Smooth muscle cell (in vitro differentiated cells): ENCODE data around the gene PFKP. TPM values are rescaled to one million over a fixed set of nuclear protein-coding genes. Genes with fewer than 3 reads are reported as not detected.

Experiments used
- DNase-seq: peaks from one replicate; lab custom pipeline; 2025; ENCODE audit not compliant: unreplicated experiment; lab: John Stamatoyannopoulos, UW
- H2AFZ ChIP-seq: fragments of 200-600 bp; sonication (generic); 2 replicates; pipeline ENCODE4 v1.6.0; 2016; ENCODE audit warnings: antibody characterized with exemption, low read depth, mild to moderate bottlenecking
- H3F3A ChIP-seq: fragments of 200-600 bp; sonication (generic); 2 replicates; pipeline ENCODE4 v1.6.0; 2017; ENCODE audit warnings: antibody characterized with exemption, low read depth
- H3K27ac ChIP-seq: fragments of 200-600 bp; sonication (generic); 2 replicates; pipeline ENCODE4 v1.5.1; 2016; ENCODE audit warnings: low read depth, mild to moderate bottlenecking
- H3K27me3 ChIP-seq: fragments of 200-600 bp; sonication (generic); 2 replicates; pipeline ENCODE4 v1.6.1; 2016; ENCODE audit warnings: low read depth, mild to moderate bottlenecking
- H3K36me3 ChIP-seq: fragments of 200-600 bp; sonication (generic); 2 replicates; pipeline ENCODE4 v1.5.1; 2016; ENCODE audit warnings: low read depth
- H3K4me1 ChIP-seq: fragments of 200-600 bp; sonication (generic); 2 replicates; pipeline ENCODE4 v1.5.1; 2016; ENCODE audit warnings: low read depth
- H3K4me2 ChIP-seq: fragments of 200-600 bp; sonication (generic); 2 replicates; pipeline ENCODE4 v1.6.0; 2016; ENCODE audit warnings: mild to moderate bottlenecking
- H3K4me3 ChIP-seq: fragments of 200-600 bp; sonication (generic); 2 replicates; pipeline ENCODE4 v1.5.1; 2016; ENCODE audit warnings: mild to moderate bottlenecking
- H3K79me2 ChIP-seq: fragments of 200-600 bp; sonication (generic); 2 replicates; pipeline ENCODE4 v1.6.0; 2016; ENCODE audit warnings: low read depth, mild to moderate bottlenecking
- H3K9ac ChIP-seq: fragments of 200-600 bp; sonication (generic); 2 replicates; pipeline ENCODE4 v1.6.0; 2016; ENCODE audit warnings: low read depth
- H3K9me3 ChIP-seq: fragments of 200-600 bp; sonication (generic); replicated peaks from 2 replicates; pipeline ENCODE4 v1.5.1; 2016; ENCODE audit warnings: low read depth
- H4K20me1 ChIP-seq: fragments of 200-600 bp; sonication (generic); 2 replicates; pipeline ENCODE4 v1.6.0; 2016; ENCODE audit warnings: low read depth
- CTCF ChIP-seq: fragments of 200-600 bp; sonication (generic); IDR thresholded peaks from 2 replicates; pipeline ENCODE4 v1.5.1; 2017; ENCODE audit warnings: borderline replicate concordance, mild to moderate bottlenecking, antibody characterized with exemption; ENCODE audit not compliant: insufficient read depth, poor library complexity, severe bottlenecking
- WGBS: methylation state at CpG from one replicate; pipeline ENCODE4 v1.1.7; 2016; ENCODE audit warnings: low lambda C conversion rate; 5-methylcytosine and 5-hydroxymethylcytosine counted together
- polyA plus RNA-seq: library from polyadenylated mRNA; unstranded; fragments of >200 nt; fragmentation: Nextera tagmentation; extraction: Ambion mirVana; gene quantifications from 2 replicates; pipeline ENCODE4 v1.2.1, GENCODE V29; 2016
- total RNA-seq: library from RNA; depleted of rRNA; stranded (reverse); fragments of >200 nt; gene quantifications from 2 replicates; pipeline ENCODE4 v1.2.3, GENCODE V29; 2014

Gene PFKP
- total and polyA plus RNA-seq, 2 experiments from 2014 or later = 178 to 203 TPM

GRCh38 chr10:3054183-3054850 lies 13.0 kb upstream of the PFKP start:
- TF ChIP-seq CTCF = no peak
- Histone ChIP-seq H3K4me2 (no peak overlapping the region), H3K79me2 (no peaks in the 10 kb centered on the region)

DNA sequence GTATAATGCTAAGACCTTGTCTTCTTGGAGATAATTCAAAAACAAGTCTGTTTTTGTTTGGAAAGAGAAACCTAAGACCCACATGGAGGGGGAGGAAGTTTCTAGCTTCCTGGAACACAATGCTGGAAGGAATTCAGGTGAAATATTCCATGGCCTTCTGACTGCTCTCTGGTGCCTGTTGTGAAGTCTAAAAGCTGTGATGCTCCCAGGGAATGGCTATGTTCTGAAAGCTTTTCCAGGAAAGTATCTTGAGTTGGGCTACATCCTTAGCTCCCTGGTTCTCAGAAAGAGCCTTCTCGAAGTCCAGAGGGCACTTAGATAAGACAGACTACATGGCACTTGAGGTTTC lies 12.5 kb upstream of the PFKP start:
- Histone ChIP-seq H3K4me1 (peaks cover 4% of the 10 kb centered on the region), H3F3A (no peaks in the 10 kb centered on the region), H3K27ac (no peak overlapping the region), H3K36me3 (no peaks in the 10 kb centered on the region), H3K9ac (no peak overlapping the region), H2AFZ (no peak overlapping the region), H3K79me2 (no peaks in the 10 kb centered on the region), H4K20me1 (no peaks in the 10 kb centered on the region), H3K9me3 (no peaks in the 10 kb centered on the region), H3K4me3 (no peak overlapping the region), H3K27me3 (no peaks in the 10 kb centered on the region), H3K4me2 (no peak overlapping the region)
- WGBS = 48% methylated on average over 1 of the region's 1 CpG
- TF ChIP-seq CTCF = no peak
- no peak for DNase-seq

More at GRCh38 chr10:3054183-3054850, 13.0 kb upstream of the PFKP start:
- H2AFZ ChIP-seq = no peak overlapping the region
- no peaks in the 10 kb centered on the region for H3K27me3 ChIP-seq
- H4K20me1 ChIP-seq = no peaks in the 10 kb centered on the region
- H3K9me3 ChIP-seq = no peaks in the 10 kb centered on the region
- no peak for DNase-seq
- peaks cover 4% of the 10 kb centered on the region for H3K4me1 ChIP-seq
- no peak overlapping the region for H3K9ac ChIP-seq
- H3K36me3 ChIP-seq = no peaks in the 10 kb centered on the region
- no peak overlapping the region for H3K27ac ChIP-seq
- no peaks in the 10 kb centered on the region for H3F3A ChIP-seq
- no peak overlapping the region for H3K4me3 ChIP-seq
- WGBS = 48% methylated on average over 6 of the region's 6 CpGs

- no peaks in the 10 kb centered on the region for H3K79me2 ChIP-seq
- H3K36me3 ChIP-seq = no peaks in the 10 kb centered on the region
- peaks cover 4% of the 10 kb centered on the region for H3K4me1 ChIP-seq
- H3K27ac ChIP-seq = no peak overlapping the region
- no peaks in the 10 kb centered on the region for H3K9me3 ChIP-seq
- no peaks in the 10 kb centered on the region for H3K27me3 ChIP-seq
- no peaks in the 10 kb centered on the region for H4K20me1 ChIP-seq
- H3F3A ChIP-seq = no peaks in the 10 kb centered on the region
- TF ChIP-seq CTCF = no peak
- 43% methylated on average over 5 of the region's 5 CpGs for WGBS
- DNase-seq = no peak
- H3K4me3 ChIP-seq = no peak overlapping the region
- H3K4me2 ChIP-seq = no peak overlapping the region
- H3K9ac ChIP-seq = no peak overlapping the region
- H2AFZ ChIP-seq = no peak overlapping the region
These were observed 10.9 kb upstream of the PFKP start for GRCh38 chr10:3056280-3057037.

DNA sequence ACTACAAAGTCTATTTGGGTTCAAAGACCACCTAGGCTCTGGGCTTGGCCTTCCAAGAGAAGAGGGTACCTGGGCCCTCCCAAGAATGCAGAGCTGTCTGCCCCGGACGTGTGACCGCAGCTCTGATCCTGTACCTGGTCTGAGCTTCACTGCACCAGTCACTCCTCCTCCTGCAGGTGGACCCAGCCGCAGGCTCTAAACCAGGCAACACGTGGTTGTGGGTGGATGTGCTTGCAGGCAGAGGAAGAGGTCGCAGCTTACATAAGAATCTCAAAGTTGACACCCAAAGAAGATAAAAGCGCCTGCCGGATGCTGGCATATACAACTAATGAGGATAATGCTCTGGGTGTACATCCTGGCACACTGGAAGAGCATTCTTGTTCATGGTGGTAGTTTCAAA lies 9.4 kb upstream of the PFKP start:
- no peak for DNase-seq
- WGBS = 91% methylated on average over 8 of the region's 8 CpGs

More for the DNA sequence above, 9.4 kb upstream of the PFKP start:
- H3K9ac ChIP-seq = no peak overlapping the region
- H3F3A ChIP-seq = peaks cover 7% of the 10 kb centered on the region
- H3K27me3 ChIP-seq = no peaks in the 10 kb centered on the region
- H3K4me2 ChIP-seq = no peak overlapping the region
- no peak overlapping the region for H2AFZ ChIP-seq
- H3K36me3 ChIP-seq = no peaks in the 10 kb centered on the region
- peaks cover 4% of the 10 kb centered on the region for H3K4me1 ChIP-seq
- no peak overlapping the region for H3K4me3 ChIP-seq
- no peaks in the 10 kb centered on the region for H3K9me3 ChIP-seq
- H4K20me1 ChIP-seq = no peaks in the 10 kb centered on the region
- H3K27ac ChIP-seq = no peak overlapping the region
- TF ChIP-seq CTCF = no peak
- no peaks in the 10 kb centered on the region for H3K79me2 ChIP-seq
